BJ (cell line): ENCODE data around the gene OR2V2. TPM values are rescaled to one million over a fixed set of nuclear protein-coding genes. Genes with fewer than 3 reads are reported as not detected.

Experiments used
- CTCF ChIA-PET: fragments of 350-600 bp; formaldehyde crosslinking; extraction: SDS; loops from one replicate; lab custom pipeline; 2021; ENCODE audit warnings: antibody characterized with exemption, inconsistent platforms; lab: Yijun Ruan, JAX
- POLR2A ChIA-PET: fragments of 300-600 bp; sonication (Branson Sonifier 250); formaldehyde crosslinking; extraction: SDS; loops from one replicate; lab custom pipeline; 2021; ENCODE audit warnings: antibody characterized with exemption; lab: Charles Lee
- DNase-seq: peaks from one replicate; pipeline ENCODE4 v3.0.0-alpha.2; 2011; ENCODE audit warnings: low read depth
- H3K27me3 ChIP-seq: 2 replicates; pipeline ENCODE4 v1.6.0; 2011; ENCODE audit warnings: low read length; ENCODE audit not compliant: control insufficient read depth, insufficient read depth
- H3K36me3 ChIP-seq: 2 replicates; pipeline ENCODE4 v1.5.1; 2011; ENCODE audit warnings: low read length; ENCODE audit not compliant: control insufficient read depth, insufficient read depth
- H3K4me3 ChIP-seq: 2 replicates; pipeline ENCODE4 v1.5.1; 2011; ENCODE audit warnings: low read depth, mild to moderate bottlenecking, control low read depth, low read length
- polyA plus RNA-seq: library from polyadenylated mRNA; depleted of rRNA; stranded (reverse); fragments of >200 nt; gene quantifications from 2 replicates; pipeline ENCODE4 v1.2.3, GENCODE V29; 2011
- TF ChIP-seq, protein P1 (sequence below): IDR thresholded peaks from 2 replicates; pipeline ENCODE4 v1.5.1; 2011; ENCODE audit warnings: low read depth, mild to moderate bottlenecking, control low read depth, inconsistent platforms, low read length, moderate library complexity; ENCODE audit not compliant: insufficient read depth

The OR2V2 gene
- polyA plus RNA-seq, 1 experiment = not detected

- Histone ChIP-seq H3K27me3 (peaks cover 1% of the 10 kb centered on the region; the same call in 1 of the 2 replicates), H3K4me3 (no peak overlapping the region), H3K36me3 (no peaks in the 10 kb centered on the region)
- TF ChIP-seq, protein P1, sequence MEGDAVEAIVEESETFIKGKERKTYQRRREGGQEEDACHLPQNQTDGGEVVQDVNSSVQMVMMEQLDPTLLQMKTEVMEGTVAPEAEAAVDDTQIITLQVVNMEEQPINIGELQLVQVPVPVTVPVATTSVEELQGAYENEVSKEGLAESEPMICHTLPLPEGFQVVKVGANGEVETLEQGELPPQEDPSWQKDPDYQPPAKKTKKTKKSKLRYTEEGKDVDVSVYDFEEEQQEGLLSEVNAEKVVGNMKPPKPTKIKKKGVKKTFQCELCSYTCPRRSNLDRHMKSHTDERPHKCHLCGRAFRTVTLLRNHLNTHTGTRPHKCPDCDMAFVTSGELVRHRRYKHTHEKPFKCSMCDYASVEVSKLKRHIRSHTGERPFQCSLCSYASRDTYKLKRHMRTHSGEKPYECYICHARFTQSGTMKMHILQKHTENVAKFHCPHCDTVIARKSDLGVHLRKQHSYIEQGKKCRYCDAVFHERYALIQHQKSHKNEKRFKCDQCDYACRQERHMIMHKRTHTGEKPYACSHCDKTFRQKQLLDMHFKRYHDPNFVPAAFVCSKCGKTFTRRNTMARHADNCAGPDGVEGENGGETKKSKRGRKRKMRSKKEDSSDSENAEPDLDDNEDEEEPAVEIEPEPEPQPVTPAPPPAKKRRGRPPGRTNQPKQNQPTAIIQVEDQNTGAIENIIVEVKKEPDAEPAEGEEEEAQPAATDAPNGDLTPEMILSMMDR = no peak
- CTCF ChIA-PET = no interaction called here
- POLR2A ChIA-PET = no interaction called here
- no peak for DNase-seq
These were observed 2.0 kb downstream of the OR2V2 start for GRCh38 chr5:181149355-181149754.

GRCh38 chr5:181149806-181150733 lies 2.7 kb downstream of the OR2V2 start:
- ChIA-PET CTCF (interaction anchor here (0.6 kb wide), 1 partner anchor 10 kb away, joined by 3 read pairs; no protein-coding TSS in a partner anchor), POLR2A (no interaction called here)
- TF ChIP-seq, protein P1 = no peak
- Histone ChIP-seq H3K27me3 (peaks cover 1% of the 10 kb centered on the region; the same call in 1 of the 2 replicates), H3K4me3 (no peak overlapping the region), H3K36me3 (no peaks in the 10 kb centered on the region)
- DNase-seq = no peak

DNA sequence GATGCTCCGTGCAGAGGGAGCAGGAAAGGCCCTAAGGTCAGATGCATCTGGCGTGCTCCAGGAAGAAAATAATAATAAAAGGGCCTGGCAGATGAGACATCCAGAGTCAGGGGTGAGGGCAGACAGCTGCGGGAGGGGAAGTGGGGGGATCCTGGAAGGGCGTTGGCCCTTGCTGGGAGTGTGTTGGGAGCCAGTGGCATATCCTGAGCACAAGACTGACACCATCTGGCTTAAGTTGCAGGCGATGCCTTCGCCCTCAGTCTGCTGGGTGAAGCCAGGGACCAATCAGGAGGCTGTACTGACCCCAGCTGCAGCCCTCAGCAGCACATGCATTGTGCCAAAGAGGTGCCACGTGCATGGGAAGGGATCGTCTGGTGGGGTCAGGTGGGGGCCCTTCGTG lies 3.8 kb downstream of the OR2V2 start:
- H3K4me3 ChIP-seq = no peak overlapping the region
- POLR2A ChIA-PET = no interaction called here
- CTCF ChIA-PET = interaction anchor here (1.1 kb wide), 1 partner anchor 9 kb away, joined by 6 read pairs; no protein-coding TSS in a partner anchor
- H3K27me3 ChIP-seq = peaks cover 1% of the 10 kb centered on the region
- TF ChIP-seq, protein P1 = no peak
- no peak for DNase-seq
- H3K36me3 ChIP-seq = no peaks in the 10 kb centered on the region

DNA sequence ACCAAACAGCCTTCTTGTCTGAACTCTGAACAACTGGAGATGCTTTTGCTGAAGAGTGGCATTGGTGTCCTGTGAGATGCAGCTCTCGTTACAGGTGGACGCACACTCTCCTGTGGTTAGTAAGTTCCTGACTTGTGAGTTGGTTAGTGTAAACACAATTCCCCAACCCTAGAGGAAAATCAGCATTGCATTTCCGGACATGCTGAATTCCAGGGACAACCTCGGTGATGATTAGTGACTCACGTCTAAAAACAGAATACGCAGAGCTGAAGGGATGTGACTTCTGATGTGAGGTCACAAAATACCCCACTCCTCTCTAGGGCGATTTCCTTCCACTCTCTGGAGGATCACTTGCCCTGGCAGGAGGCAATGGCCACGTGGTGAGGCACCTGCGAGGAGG lies 5.0 kb downstream of the OR2V2 start:
- POLR2A ChIA-PET = no interaction called here
- CTCF ChIA-PET = interaction anchor here (1.1 kb wide), 1 partner anchor 8 kb away, joined by 6 read pairs; no protein-coding TSS in a partner anchor
- peaks cover 3% of the 10 kb centered on the region for H3K27me3 ChIP-seq
- no peak overlapping the region for H3K4me3 ChIP-seq
- TF ChIP-seq, protein P1 = no peak
- no peak for DNase-seq
- H3K36me3 ChIP-seq = no peaks in the 10 kb centered on the region

DNA sequence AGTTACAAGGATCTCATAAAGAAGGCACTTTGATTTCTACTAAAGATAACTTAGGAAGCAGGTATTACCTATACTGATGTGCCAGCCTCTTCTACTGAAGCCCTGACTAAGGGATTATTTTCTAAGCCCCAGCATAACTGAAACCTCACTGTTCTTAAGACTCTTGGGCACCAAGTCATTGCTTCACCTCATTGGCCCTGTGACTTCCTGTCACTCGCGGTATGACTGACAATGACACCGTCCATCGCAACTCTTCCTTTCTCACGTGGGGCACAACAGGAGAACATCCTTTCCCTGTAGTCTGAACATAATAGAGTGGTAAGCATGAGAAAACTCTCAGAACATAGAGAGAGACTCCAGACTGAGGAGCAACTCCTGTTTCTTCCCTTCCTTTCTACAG lies 6.4 kb downstream of the OR2V2 start:
- ChIA-PET CTCF (no interaction called here), POLR2A (no interaction called here)
- TF ChIP-seq, protein P1 = no peak
- H3K4me3 ChIP-seq = no peak overlapping the region
- H3K27me3 ChIP-seq = peaks cover 3% of the 10 kb centered on the region
- H3K36me3 ChIP-seq = no peaks in the 10 kb centered on the region
- DNase-seq = no peak
